Hepatocyte (in vitro differentiated cells): ENCODE measurements around the gene SHANK1.

Source experiments
- EZH2 ChIP-seq: fragments of 200-600 bp; sonication (generic); IDR thresholded peaks from 2 replicates; pipeline ENCODE4 v1.6.1; 2016; ENCODE audit warnings: antibody characterized with exemption, mild to moderate bottlenecking, borderline replicate concordance
- TF ChIP-seq, protein P1 (sequence below): fragments of 200-600 bp; sonication (generic); IDR thresholded peaks from 2 replicates; pipeline ENCODE4 v1.5.1; 2016; ENCODE audit warnings: antibody characterized with exemption, mild to moderate bottlenecking; ENCODE audit not compliant: poor library complexity

DNA sequence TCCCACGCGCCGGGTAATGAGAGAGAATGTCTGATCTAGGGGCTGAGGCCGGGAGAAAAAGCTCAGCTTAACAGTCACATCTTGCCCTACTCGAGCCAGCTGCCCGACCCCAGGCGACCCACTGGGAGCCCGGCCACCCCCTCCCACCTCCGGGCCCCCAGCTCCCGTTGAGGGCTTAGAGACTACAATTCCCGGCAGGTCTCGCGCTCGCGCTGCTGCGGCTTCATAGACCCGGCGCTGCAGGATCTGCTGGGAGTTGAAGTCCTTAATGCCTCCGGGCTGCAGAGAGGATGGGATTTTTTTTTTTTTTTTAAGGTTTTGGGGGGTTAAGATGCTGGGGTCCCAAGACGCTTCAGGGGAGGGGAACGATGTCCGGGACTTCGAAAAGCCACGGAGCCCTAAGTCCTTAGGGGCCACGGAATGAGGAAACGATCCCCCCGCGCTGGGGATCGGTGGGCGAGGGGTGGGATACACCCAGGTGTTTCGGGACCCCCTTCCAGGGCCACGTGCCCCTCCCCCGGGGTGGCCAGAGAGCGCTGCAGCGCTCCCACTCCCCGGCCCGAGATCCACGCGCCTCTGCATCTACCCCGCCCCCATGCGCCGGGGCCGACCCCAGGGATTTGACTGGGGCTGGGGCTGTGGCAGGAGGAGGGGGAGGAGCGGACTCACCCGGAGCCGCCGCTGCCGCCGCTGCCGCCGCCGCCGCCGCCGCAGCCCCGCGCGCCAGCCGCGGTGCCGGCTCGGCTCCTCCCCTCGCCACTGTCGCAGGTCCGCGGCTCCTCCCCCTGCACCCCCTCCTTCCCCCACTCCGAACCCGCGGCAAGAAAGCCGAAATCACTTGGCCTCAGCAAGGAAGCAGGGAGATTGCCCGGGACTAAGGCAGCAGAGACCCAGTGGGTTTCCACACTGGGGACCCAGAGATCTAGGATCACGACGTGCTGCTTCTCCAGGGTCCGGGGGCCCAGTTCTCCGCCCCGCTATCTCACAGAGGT, 80.2 kb downstream of the SHANK1 start, which contains the start of gene SYT3:
- TF ChIP-seq EZH2, result no peak
- TF ChIP-seq, protein P1, sequence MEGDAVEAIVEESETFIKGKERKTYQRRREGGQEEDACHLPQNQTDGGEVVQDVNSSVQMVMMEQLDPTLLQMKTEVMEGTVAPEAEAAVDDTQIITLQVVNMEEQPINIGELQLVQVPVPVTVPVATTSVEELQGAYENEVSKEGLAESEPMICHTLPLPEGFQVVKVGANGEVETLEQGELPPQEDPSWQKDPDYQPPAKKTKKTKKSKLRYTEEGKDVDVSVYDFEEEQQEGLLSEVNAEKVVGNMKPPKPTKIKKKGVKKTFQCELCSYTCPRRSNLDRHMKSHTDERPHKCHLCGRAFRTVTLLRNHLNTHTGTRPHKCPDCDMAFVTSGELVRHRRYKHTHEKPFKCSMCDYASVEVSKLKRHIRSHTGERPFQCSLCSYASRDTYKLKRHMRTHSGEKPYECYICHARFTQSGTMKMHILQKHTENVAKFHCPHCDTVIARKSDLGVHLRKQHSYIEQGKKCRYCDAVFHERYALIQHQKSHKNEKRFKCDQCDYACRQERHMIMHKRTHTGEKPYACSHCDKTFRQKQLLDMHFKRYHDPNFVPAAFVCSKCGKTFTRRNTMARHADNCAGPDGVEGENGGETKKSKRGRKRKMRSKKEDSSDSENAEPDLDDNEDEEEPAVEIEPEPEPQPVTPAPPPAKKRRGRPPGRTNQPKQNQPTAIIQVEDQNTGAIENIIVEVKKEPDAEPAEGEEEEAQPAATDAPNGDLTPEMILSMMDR, result no peak
